ENCODE data around the gene SLC7A1.

SLC7A1 gene

GRCh38 chr13:29500386-29500785 lies 95.1 kb downstream of the SLC7A1 start:
- H4K91ac ChIP-seq (ENCODE audit: low read depth, low read length, poor library complexity) = no peak overlapping the region
- H2BK120ac ChIP-seq (ENCODE audit: low read depth, low read length) = no peak overlapping the region
- H3K36me3 ChIP-seq (replicated peaks in 1 of 2; ENCODE audit: control insufficient read depth in 2 of 2, insufficient read depth in 2 of 2, low read length in 2 of 2) = no peaks in the 10 kb centered on the region
- H3K9me3 ChIP-seq (replicated peaks in 1 of 2; ENCODE audit: control insufficient read depth in 2 of 2, insufficient read depth in 1 of 2, low read depth in 1 of 2, low read length in 2 of 2) = no peaks in the 10 kb centered on the region
- H3K79me1 ChIP-seq (ENCODE audit: low read depth, low read length) = no peaks in the 10 kb centered on the region
- H3K9ac ChIP-seq (ENCODE audit: low read depth, low read length, poor library complexity) = no peak overlapping the region
- H3K4ac ChIP-seq (ENCODE audit: low read length) = no peak overlapping the region
- H3K14ac ChIP-seq (ENCODE audit: low read length) = no peak overlapping the region
- H3K18ac ChIP-seq (ENCODE audit: low read length) = no peak overlapping the region
- H3K23ac ChIP-seq (ENCODE audit: low read depth, low read length, poor library complexity) = no peak overlapping the region
- no peak overlapping the region for H2BK5ac ChIP-seq (ENCODE audit: low read length)
- no peak overlapping the region for H2BK15ac ChIP-seq (ENCODE audit: low read length)
- no peak for DNase-seq (ENCODE audit: low spot score)
- peaks cover 0 to 5% (median 0%) of the 10 kb centered on the region in 3 experiments for H3K27me3 ChIP-seq (ENCODE audit: control insufficient read depth in 3 of 3, insufficient read depth in 3 of 3, low read depth in 1 of 3, low read length in 3 of 3)
- no peak overlapping the region for H2AK5ac ChIP-seq (ENCODE audit: low read depth, low read length)
- no peak overlapping the region for H2BK12ac ChIP-seq (ENCODE audit: low read length)
- no peak overlapping the region for H3K4me2 ChIP-seq (ENCODE audit: insufficient read depth, low read length, poor library complexity, severe bottlenecking)
- no peak overlapping the region for H4K8ac ChIP-seq (ENCODE audit: low read depth, low read length)
- H3K4me1 ChIP-seq (ENCODE audit: control insufficient read depth in 2 of 2, insufficient read depth in 1 of 2, low read depth in 1 of 2, low read length in 2 of 2) = peaks cover 11% of the 10 kb centered on the region in 2 donors
- H3K27ac ChIP-seq (replicated peaks; ENCODE audit: low read length) = no peak overlapping the region
- no peak overlapping the region for H2AFZ ChIP-seq (ENCODE audit: low read length)
- H3K4me3 ChIP-seq (ENCODE audit: low read length in 2 of 2) = no peak overlapping the region
- WGBS, 2 donors (ENCODE audit: extremely low coverage in 2 of 2, insufficient read length in 2 of 2, insufficient replicate concordance in 1 of 2) = no CpG with 5 or more reads among the region's 7 CpGs

GRCh38 chr13:29499506-29500165 lies 95.9 kb downstream of the SLC7A1 start:
- Histone ChIP-seq H2BK15ac (ENCODE audit: low read length) (no peak overlapping the region), H3K27me3 (ENCODE audit: control insufficient read depth in 3 of 3, insufficient read depth in 3 of 3, low read depth in 1 of 3, low read length in 3 of 3) (peaks cover 0 to 5% (median 0%) of the 10 kb centered on the region in 3 experiments), H4K91ac (ENCODE audit: low read depth, low read length, poor library complexity) (no peak overlapping the region), H3K23ac (ENCODE audit: low read depth, low read length, poor library complexity) (peak overlapping the region; percentile 56), H2AK5ac (ENCODE audit: low read depth, low read length) (peak overlapping the region; percentile 11), H3K36me3 (replicated peaks in 1 of 2; ENCODE audit: control insufficient read depth in 2 of 2, insufficient read depth in 2 of 2, low read length in 2 of 2) (no peaks in the 10 kb centered on the region), H2BK12ac (ENCODE audit: low read length) (no peak overlapping the region), H3K79me1 (ENCODE audit: low read depth, low read length) (no peaks in the 10 kb centered on the region), H3K4me3 (ENCODE audit: low read length in 2 of 2) (no peak overlapping the region), H2BK5ac (ENCODE audit: low read length) (no peak overlapping the region), H3K9ac (ENCODE audit: low read depth, low read length, poor library complexity) (no peak overlapping the region), H2AFZ (ENCODE audit: low read length) (no peak overlapping the region), H2BK120ac (ENCODE audit: low read depth, low read length) (no peak overlapping the region), H3K4me1 (ENCODE audit: control insufficient read depth in 2 of 2, insufficient read depth in 1 of 2, low read depth in 1 of 2, low read length in 2 of 2) (peaks cover 11% of the 10 kb centered on the region in 2 donors), H4K8ac (ENCODE audit: low read depth, low read length) (no peak overlapping the region), H3K18ac (ENCODE audit: low read length) (peak overlapping the region; percentile 41), H3K4me2 (ENCODE audit: insufficient read depth, low read length, poor library complexity, severe bottlenecking) (no peak overlapping the region), H3K27ac (replicated peaks; ENCODE audit: low read length) (no peak overlapping the region), H3K14ac (ENCODE audit: low read length) (no peak overlapping the region), H3K4ac (ENCODE audit: low read length) (peak overlapping the region; percentile 70), H3K9me3 (replicated peaks in 1 of 2; ENCODE audit: control insufficient read depth in 2 of 2, insufficient read depth in 1 of 2, low read depth in 1 of 2, low read length in 2 of 2) (no peaks in the 10 kb centered on the region)
- no peak for DNase-seq (ENCODE audit: low spot score)
- WGBS, 2 donors (ENCODE audit: extremely low coverage in 2 of 2, insufficient read length in 2 of 2, insufficient replicate concordance in 1 of 2) = no CpG with 5 or more reads among the region's 7 CpGs

GRCh38 chr13:29498426-29499040 lies 97.0 kb downstream of the SLC7A1 start:
- Histone ChIP-seq H2AFZ (ENCODE audit: low read length) (no peak overlapping the region), H3K9ac (ENCODE audit: low read depth, low read length, poor library complexity) (no peak overlapping the region), H4K8ac (ENCODE audit: low read depth, low read length) (no peak overlapping the region), H3K9me3 (replicated peaks in 1 of 2; ENCODE audit: control insufficient read depth in 2 of 2, insufficient read depth in 1 of 2, low read depth in 1 of 2, low read length in 2 of 2) (no peaks in the 10 kb centered on the region), H3K36me3 (replicated peaks in 1 of 2; ENCODE audit: control insufficient read depth in 2 of 2, insufficient read depth in 2 of 2, low read length in 2 of 2) (no peaks in the 10 kb centered on the region), H2AK5ac (ENCODE audit: low read depth, low read length) (peak overlapping the region; percentile 11), H3K23ac (ENCODE audit: low read depth, low read length, poor library complexity) (no peak overlapping the region), H3K4ac (ENCODE audit: low read length) (no peak overlapping the region), H3K4me2 (ENCODE audit: insufficient read depth, low read length, poor library complexity, severe bottlenecking) (no peak overlapping the region), H2BK12ac (ENCODE audit: low read length) (no peak overlapping the region), H2BK5ac (ENCODE audit: low read length) (peak overlapping the region; percentile 8), H3K27me3 (ENCODE audit: control insufficient read depth in 3 of 3, insufficient read depth in 3 of 3, low read depth in 1 of 3, low read length in 3 of 3) (peaks cover 0 to 5% (median 0%) of the 10 kb centered on the region in 3 experiments), H2BK120ac (ENCODE audit: low read depth, low read length) (no peak overlapping the region), H3K27ac (replicated peaks; ENCODE audit: low read length) (no peak overlapping the region), H3K18ac (ENCODE audit: low read length) (peak overlapping the region; percentile 67), H3K4me1 (ENCODE audit: control insufficient read depth in 2 of 2, insufficient read depth in 1 of 2, low read depth in 1 of 2, low read length in 2 of 2) (peaks cover 11% of the 10 kb centered on the region in 2 donors), H3K79me1 (ENCODE audit: low read depth, low read length) (no peaks in the 10 kb centered on the region), H3K14ac (ENCODE audit: low read length) (no peak overlapping the region), H4K91ac (ENCODE audit: low read depth, low read length, poor library complexity) (no peak overlapping the region), H3K4me3 (ENCODE audit: low read length in 2 of 2) (no peak overlapping the region), H2BK15ac (ENCODE audit: low read length) (no peak overlapping the region)
- no CpG with 5 or more reads among the region's 13 CpGs for WGBS, 2 donors (ENCODE audit: extremely low coverage in 2 of 2, insufficient read length in 2 of 2, insufficient replicate concordance in 1 of 2)
- DNase-seq (ENCODE audit: low spot score) = no peak

- Histone ChIP-seq H3K4me2 (ENCODE audit: insufficient read depth, low read length, poor library complexity, severe bottlenecking) (no peak overlapping the region), H2AFZ (ENCODE audit: low read length) (peak overlapping the region; percentile 83), H4K8ac (ENCODE audit: low read depth, low read length) (no peak overlapping the region), H3K27me3 (ENCODE audit: control insufficient read depth in 3 of 3, insufficient read depth in 3 of 3, low read depth in 1 of 3, low read length in 3 of 3) (peaks cover 0 to 5% (median 0%) of the 10 kb centered on the region in 3 experiments), H4K91ac (ENCODE audit: low read depth, low read length, poor library complexity) (no peak overlapping the region), H3K4me1 (ENCODE audit: control insufficient read depth in 2 of 2, insufficient read depth in 1 of 2, low read depth in 1 of 2, low read length in 2 of 2) (peaks cover 10 to 11% of the 10 kb centered on the region in 2 donors), H2BK15ac (ENCODE audit: low read length) (no peak overlapping the region), H2BK12ac (ENCODE audit: low read length) (no peak overlapping the region), H2BK5ac (ENCODE audit: low read length) (no peak overlapping the region), H3K27ac (replicated peaks; ENCODE audit: low read length) (no peak overlapping the region), H3K9ac (ENCODE audit: low read depth, low read length, poor library complexity) (no peak overlapping the region), H3K36me3 (replicated peaks in 1 of 2; ENCODE audit: control insufficient read depth in 2 of 2, insufficient read depth in 2 of 2, low read length in 2 of 2) (no peaks in the 10 kb centered on the region), H3K23ac (ENCODE audit: low read depth, low read length, poor library complexity) (no peak overlapping the region), H3K4ac (ENCODE audit: low read length) (no peak overlapping the region), H2BK120ac (ENCODE audit: low read depth, low read length) (no peak overlapping the region), H3K14ac (ENCODE audit: low read length) (no peak overlapping the region), H2AK5ac (ENCODE audit: low read depth, low read length) (no peak overlapping the region), H3K9me3 (replicated peaks in 1 of 2; ENCODE audit: control insufficient read depth in 2 of 2, insufficient read depth in 1 of 2, low read depth in 1 of 2, low read length in 2 of 2) (peaks cover 0 to under 1% of the 10 kb centered on the region in 2 donors), H3K79me1 (ENCODE audit: low read depth, low read length) (no peaks in the 10 kb centered on the region), H3K18ac (ENCODE audit: low read length) (no peak overlapping the region), H3K4me3 (ENCODE audit: low read length in 2 of 2) (peak overlapping the region in 1 of 2 donors; percentile 9)
- no CpG with 5 or more reads among the region's 15 CpGs for WGBS, 2 donors (ENCODE audit: extremely low coverage in 2 of 2, insufficient read length in 2 of 2, insufficient replicate concordance in 1 of 2)
- no peak for DNase-seq (ENCODE audit: low spot score)
Observed at GRCh38 chr13:29497137-29497654, 98.3 kb downstream of the SLC7A1 start.
